ENCODE data around the gene GART. TPM values are rescaled to one million over a fixed set of nuclear protein-coding genes. Genes with fewer than 3 reads are reported as not detected.

Gene GART
- polyA plus RNA-seq, 1 experiment: 26.1 TPM

DNA sequence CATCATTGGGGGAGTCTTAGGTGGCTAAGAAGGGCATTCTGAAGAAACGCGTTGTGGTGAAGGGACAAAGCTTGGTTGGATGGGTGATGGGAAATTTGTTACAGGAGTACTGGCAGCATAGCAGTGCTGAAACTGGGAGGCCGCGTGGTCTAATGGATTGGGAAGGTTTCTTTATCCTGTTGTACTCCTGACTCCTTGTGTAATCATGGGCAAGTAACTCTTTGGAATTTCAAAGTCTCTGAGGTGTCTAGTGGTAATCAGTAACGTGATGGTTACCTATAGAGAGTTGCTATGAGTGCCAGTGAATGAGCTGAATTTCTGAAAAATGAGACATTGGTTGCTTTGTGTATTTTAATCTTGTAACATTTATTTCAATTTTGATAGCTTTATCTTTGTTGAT is 28.1 kb upstream of the GART start:
- TF ChIP-seq, protein P1, sequence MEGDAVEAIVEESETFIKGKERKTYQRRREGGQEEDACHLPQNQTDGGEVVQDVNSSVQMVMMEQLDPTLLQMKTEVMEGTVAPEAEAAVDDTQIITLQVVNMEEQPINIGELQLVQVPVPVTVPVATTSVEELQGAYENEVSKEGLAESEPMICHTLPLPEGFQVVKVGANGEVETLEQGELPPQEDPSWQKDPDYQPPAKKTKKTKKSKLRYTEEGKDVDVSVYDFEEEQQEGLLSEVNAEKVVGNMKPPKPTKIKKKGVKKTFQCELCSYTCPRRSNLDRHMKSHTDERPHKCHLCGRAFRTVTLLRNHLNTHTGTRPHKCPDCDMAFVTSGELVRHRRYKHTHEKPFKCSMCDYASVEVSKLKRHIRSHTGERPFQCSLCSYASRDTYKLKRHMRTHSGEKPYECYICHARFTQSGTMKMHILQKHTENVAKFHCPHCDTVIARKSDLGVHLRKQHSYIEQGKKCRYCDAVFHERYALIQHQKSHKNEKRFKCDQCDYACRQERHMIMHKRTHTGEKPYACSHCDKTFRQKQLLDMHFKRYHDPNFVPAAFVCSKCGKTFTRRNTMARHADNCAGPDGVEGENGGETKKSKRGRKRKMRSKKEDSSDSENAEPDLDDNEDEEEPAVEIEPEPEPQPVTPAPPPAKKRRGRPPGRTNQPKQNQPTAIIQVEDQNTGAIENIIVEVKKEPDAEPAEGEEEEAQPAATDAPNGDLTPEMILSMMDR (IDR thresholded peaks at IDR 0.05; ENCODE audit: low read depth, low read length): no peak
- ChIA-PET POLR2A (no interaction called here), CTCF (interaction anchor here (5.0 kb wide), 1 partner anchor 36 kb away, joined by 28 read pairs; no protein-coding TSS in a partner anchor)
- H3K27me3 ChIP-seq (ENCODE audit: control insufficient read depth, insufficient read depth, low read length): no peaks in the 10 kb centered on the region
- H3K4me3 ChIP-seq (ENCODE audit: low read depth, low read length): no peak overlapping the region
- no peak overlapping the region for H3K27ac ChIP-seq (ENCODE audit: low read depth, low read length)
- H3K9me3 ChIP-seq (ENCODE audit: control insufficient read depth, insufficient read depth, low read length): no peaks in the 10 kb centered on the region
- no peak for DNase-seq (ENCODE audit: low read depth, low spot score)

DNA sequence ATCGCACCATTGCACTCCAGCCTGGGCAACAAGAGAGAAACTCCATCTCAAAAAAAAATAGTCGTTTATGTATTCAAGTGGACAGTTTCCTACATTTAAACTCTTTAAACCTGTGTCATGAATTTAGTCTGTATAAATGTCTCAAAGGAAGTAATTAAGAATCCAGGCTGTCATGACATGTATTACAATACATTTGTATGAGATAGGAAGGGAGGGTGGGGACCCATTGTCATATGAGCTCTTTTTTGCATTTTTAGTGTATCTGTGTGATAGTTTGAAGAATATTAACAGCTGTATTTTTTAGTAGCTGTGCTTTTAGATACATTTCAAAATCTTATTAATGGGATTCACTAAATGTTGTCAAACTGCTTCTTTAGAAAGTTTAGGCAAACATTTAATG is 26.5 kb upstream of the GART start:
- no peak for DNase-seq (ENCODE audit: low read depth, low spot score)
- ChIA-PET CTCF (interaction anchor here (0.6 kb wide), 1 partner anchor 37 kb away, joined by 3 read pairs; no protein-coding TSS in a partner anchor), POLR2A (interaction anchor here (0.7 kb wide), 1 partner anchor 12 kb away, joined by 3 read pairs; no protein-coding TSS in a partner anchor)
- no peak overlapping the region for H3K4me3 ChIP-seq (ENCODE audit: low read depth, low read length)
- TF ChIP-seq, protein P1 (IDR thresholded peaks at IDR 0.05; ENCODE audit: low read depth, low read length): no peak
- no peak overlapping the region for H3K27ac ChIP-seq (ENCODE audit: low read depth, low read length)
- no peaks in the 10 kb centered on the region for H3K27me3 ChIP-seq (ENCODE audit: control insufficient read depth, insufficient read depth, low read length)
- no peaks in the 10 kb centered on the region for H3K9me3 ChIP-seq (ENCODE audit: control insufficient read depth, insufficient read depth, low read length)

DNA sequence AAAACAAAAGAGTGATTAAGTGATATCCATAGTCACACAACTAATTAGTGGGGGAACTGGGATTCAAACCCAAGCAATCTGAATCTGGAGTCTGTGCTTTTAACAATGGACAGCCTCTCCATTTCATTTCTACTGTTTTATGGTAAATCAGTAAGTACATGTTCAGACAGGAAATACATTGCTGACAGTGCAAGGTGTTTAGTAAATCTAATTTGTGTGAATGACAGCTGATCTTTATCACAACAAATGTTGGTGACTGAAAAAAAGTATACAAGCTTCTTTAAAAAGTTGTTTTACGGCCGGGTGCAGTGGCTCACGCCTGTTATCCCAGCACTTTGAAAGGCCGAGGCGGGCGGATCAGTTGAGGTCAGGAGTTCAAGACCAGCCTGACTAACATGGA is 26.0 kb upstream of the GART start:
- CTCF ChIA-PET: interaction anchor here (0.6 kb wide), 1 partner anchor 38 kb away, joined by 3 read pairs; no protein-coding TSS in a partner anchor
- TF ChIP-seq, protein P1 (IDR thresholded peaks at IDR 0.05; ENCODE audit: low read depth, low read length): no peak
- H3K9me3 ChIP-seq (ENCODE audit: control insufficient read depth, insufficient read depth, low read length): no peaks in the 10 kb centered on the region
- DNase-seq (ENCODE audit: low read depth, low spot score): no peak
- H3K27ac ChIP-seq (ENCODE audit: low read depth, low read length): no peak overlapping the region
- H3K27me3 ChIP-seq (ENCODE audit: control insufficient read depth, insufficient read depth, low read length): no peaks in the 10 kb centered on the region
- H3K4me3 ChIP-seq (ENCODE audit: low read depth, low read length): no peak overlapping the region
- POLR2A ChIA-PET: interaction anchor here (0.7 kb wide), 1 partner anchor 11 kb away, joined by 3 read pairs; no protein-coding TSS in a partner anchor

DNA sequence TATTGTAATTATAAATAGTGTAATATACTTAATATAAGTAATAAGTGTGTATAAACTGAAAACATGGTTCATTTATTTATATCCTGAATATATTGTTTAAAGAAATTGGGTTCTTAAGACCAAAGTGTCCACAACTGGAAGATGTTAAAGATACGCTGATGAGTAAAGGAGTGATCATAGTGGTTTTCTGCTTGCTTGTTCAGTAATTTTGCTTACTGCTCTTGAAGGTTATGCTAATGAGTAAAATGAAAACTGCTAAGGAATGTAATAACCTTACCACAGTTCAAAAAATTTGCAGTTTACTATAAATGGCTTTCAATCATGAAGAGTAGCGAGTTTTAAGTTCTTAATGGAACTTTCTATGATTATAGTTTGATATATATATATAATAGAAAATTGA is 24.6 kb upstream of the GART start:
- no peak for DNase-seq (ENCODE audit: low read depth, low spot score)
- CTCF ChIA-PET: interaction anchor here (1.8 kb wide), 1 partner anchor 39 kb away, joined by 7 read pairs; no protein-coding TSS in a partner anchor
- H3K27me3 ChIP-seq (ENCODE audit: control insufficient read depth, insufficient read depth, low read length): no peaks in the 10 kb centered on the region
- H3K9me3 ChIP-seq (ENCODE audit: control insufficient read depth, insufficient read depth, low read length): no peaks in the 10 kb centered on the region
- no peak overlapping the region for H3K4me3 ChIP-seq (ENCODE audit: low read depth, low read length)
- TF ChIP-seq, protein P1 (IDR thresholded peaks at IDR 0.05; ENCODE audit: low read depth, low read length): no peak
- H3K27ac ChIP-seq (ENCODE audit: low read depth, low read length): no peak overlapping the region
- POLR2A ChIA-PET: no interaction called here

DNA sequence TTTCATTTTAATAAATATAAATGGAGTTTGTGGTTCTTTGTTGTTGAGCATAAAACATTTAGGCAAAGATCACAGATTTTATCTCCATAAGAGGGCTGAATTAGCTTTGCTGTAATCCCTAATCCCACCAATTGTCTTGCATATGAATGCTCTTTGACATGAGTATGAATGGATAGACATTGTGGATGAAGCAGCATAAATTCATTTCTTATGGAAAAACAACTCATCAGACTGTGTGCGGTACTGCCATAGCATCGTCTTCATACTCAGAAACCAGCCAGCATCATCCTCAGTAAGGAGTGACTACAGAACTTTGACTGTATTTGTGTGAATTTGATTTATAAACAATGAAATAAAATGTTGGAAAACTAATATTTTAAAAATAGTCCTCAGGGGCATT is 20.5 kb upstream of the GART start:
- Histone ChIP-seq H3K27me3 (ENCODE audit: control insufficient read depth, insufficient read depth, low read length) (no peaks in the 10 kb centered on the region), H3K27ac (ENCODE audit: low read depth, low read length) (no peak overlapping the region), H3K9me3 (ENCODE audit: control insufficient read depth, insufficient read depth, low read length) (no peaks in the 10 kb centered on the region), H3K4me3 (ENCODE audit: low read depth, low read length) (no peak overlapping the region)
- POLR2A ChIA-PET: no interaction called here
- CTCF ChIA-PET: interaction anchor here (0.6 kb wide), 2 partner anchors 43 to 156 kb away, joined by 3 read pairs; no protein-coding TSS in a partner anchor
- TF ChIP-seq, protein P1 (IDR thresholded peaks at IDR 0.05; ENCODE audit: low read depth, low read length): no peak
- DNase-seq (ENCODE audit: low read depth, low spot score): no peak
